Smooth muscle cell of the brain vasculature (primary cell): Measurements from ENCODE around the gene ACTR5.

Experiments
- DNase-seq: peaks from one replicate; pipeline ENCODE4 v3.0.0-alpha.2; 2012; ENCODE audit warnings: low read depth, low spot score

The ACTR5 gene

GRCh38 chr20:38728911-38729642 lies 19.2 kb upstream of the ACTR5 start:
- DNase-seq = no peak

- no peak for DNase-seq
Measured at GRCh38 chr20:38729767-38730166, 18.5 kb upstream of the ACTR5 start.

GRCh38 chr20:38730167-38730988 lies 17.9 kb upstream of the ACTR5 start:
- DNase-seq = no peak

DNA sequence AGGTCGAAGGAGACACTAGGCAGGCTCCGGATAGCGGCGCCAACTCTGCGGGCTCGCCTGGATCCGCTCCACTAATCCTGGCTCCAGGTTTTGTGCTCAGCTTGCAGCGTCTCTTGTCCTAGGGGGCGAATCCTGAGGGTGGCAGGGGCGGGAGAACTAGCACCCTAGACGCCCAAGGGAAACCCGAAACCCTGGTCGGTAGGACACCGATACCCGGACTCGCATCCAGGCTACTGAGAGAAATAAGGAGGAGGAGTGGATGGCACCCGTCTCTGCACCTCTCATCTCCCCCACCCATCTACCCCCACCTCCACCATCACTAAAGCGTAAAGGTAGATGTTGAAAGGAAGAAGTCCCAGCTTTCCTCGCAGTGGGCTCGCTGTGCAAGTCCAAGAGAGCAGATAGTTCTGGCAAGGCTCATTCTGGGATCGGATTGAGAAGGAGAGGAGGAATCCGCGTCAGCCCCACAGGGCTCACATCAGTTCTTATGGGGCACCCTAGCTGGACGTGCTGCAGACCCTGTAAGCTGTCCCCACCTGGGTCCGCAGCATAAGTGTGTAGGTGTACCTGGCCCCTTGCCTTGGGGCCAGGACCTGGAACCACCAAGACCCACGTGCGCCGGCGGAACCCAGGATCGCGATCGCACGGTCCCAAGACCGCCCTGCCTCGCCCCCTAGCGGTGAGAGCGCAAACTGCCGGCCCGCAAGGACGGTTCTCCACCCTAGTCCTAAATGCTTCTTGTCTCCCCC lies 17.1 kb upstream of the ACTR5 start:
- DNase-seq = no peak

GRCh38 chr20:38731738-38732113 lies 16.5 kb upstream of the ACTR5 start:
- no peak for DNase-seq

DNA sequence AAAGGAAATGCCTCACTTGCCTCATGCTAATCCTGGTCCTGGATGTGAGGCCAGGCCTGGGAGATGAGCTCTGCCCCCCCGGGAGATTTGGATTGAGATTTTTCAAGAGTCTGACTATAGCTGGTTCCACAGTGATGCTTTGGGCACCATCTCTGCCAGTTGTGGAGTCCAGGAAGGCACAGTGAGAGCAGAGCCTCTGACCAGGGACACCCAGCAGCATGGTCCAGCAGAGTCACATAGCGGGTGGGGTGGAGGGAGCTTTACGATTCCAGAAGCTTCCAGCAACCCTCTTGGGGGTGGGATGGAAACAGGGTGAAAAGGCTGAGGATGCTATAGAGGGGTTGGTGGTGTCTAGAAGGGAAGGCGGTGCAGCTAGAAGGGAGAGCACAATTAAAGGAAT lies 15.3 kb upstream of the ACTR5 start:
- DNase-seq = no peak

DNA sequence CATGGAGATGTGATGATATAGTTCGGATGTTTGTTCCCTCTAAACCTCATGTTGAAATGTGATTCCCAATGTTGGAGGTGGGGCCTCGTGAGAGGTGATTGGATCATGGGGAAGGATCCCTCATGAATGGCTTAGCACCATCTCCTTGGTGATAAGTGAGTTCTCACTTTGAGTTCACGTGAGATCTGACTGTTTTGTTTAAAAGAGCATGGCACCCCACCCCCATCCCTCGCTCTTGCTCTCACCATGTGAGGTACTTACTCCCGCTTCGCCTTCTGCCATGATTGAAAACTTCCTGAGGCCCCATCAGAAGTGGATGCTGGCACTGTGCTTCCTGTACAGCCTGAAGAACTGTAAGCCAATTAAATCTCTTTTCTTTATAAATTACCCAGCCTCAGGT lies 13.1 kb upstream of the ACTR5 start:
- no peak for DNase-seq

DNA sequence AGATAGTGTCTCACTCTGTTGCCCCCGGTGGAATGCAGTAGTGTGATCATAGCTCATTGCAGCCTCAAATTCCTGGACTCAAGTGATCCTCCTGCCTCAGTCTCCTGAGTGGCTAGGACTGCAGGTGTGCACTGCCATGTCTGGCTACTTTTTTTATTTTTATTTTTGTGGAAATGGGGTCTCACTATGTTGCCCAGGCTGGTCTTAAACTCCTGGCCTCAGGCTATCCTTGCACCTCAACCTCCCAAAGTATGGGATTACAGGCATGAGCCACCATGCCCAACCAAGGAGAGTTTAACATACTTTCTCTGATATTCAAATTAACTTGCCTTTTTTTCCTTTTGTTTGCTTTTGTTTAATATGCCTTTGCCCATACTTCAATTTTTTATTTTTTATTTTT lies 10.4 kb upstream of the ACTR5 start:
- DNase-seq = no peak

GRCh38 chr20:38745757-38746156 lies 2.5 kb upstream of the ACTR5 start:
- no peak for DNase-seq

- DNase-seq = no peak
Measured at GRCh38 chr20:38747495-38748096, 664 bp upstream of the ACTR5 start.

- DNase-seq = no peak
Measured at GRCh38 chr20:38748861-38749149, 545 bp downstream of the ACTR5 start.

DNA sequence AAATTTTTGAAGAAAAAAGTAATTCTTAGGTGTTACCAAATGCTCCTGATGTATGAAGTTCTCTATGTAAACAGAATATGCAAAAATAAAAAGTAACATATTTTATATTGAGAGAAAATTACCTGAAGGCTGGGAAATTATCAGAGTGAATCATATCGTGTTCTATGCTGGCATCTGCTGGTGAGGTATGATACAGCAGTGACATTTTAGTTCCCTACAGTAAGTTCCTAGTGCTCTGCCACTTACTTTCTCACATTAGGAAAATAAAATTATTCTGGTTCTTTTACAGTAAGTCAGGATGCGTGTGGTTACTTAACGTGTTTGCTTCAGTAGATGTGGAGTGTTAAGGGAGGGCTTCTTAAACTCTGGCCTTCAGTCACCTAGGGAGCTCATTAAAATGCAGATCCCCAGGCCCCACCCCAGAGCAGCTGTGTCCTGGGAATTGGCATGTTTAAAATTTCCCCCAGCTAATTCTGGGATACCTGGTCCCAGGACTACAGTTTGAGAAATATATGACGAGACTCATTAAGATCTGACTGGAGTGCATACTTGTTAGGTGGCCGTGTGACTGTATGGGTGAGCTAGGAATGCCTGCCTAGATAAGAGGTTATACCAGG lies 3.2 kb downstream of the ACTR5 start:
- DNase-seq = no peak

- DNase-seq = no peak
Measured at GRCh38 chr20:38752029-38752428, 3.8 kb downstream of the ACTR5 start.

GRCh38 chr20:38754924-38755323 lies 6.7 kb downstream of the ACTR5 start:
- no peak for DNase-seq

DNA sequence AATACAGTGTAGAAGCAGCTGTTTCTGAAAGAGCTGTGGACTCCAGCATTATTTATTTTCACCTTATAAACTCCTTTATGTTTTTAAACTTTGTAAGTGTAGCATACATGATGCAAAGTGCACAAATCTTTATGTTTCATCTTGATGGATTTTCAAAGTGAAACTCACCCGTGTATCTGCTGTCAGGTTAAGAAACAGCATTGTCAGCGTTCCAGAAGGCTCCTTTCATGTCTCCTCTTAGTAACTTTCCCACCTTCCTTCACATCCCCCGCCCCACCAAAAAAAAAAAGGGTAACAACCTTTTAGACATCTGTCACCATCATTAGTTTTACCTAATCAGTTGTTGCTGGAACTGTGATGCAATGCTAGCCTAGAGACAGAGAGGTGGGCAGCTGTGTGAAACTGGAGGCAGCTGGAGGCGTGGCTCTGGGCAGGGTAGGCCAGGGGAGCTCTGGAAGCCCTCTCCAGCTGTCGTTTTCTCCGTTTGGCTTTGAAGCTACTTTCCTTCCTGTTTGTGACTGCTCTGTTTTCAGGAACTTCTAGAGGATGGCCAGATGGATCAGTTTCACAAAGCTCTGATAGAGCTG lies 7.2 kb downstream of the ACTR5 start:
- no peak for DNase-seq

DNA sequence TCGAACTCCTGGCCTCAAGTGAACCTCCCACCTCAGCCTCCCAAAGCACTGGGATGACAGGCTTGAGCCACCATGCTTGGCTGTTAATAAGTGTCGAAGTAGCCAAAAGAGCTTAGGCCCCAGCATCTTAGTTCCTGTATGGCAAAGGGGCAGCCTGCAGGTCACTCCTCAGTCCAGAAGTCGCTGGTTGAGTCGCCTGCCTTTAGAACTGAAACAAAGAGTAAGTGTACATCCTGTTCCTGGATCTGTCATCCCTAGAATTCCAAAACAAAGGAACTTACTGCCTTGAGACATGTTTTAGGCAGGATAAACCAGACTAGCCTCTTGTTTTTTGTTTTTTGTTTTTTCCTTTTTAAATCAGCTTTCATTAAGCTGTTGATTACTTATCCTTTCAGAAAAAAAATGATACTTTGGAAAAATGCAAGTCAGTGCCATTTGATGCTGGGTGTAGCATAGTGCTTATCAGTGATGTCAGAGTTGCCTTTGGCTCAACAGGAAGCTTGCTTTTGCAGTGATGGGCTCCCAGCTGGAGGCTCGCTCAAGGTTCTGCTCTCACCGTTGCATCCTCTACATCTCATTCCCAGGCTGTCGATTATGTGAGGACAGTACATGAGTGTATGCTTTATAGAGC lies 9.0 kb downstream of the ACTR5 start:
- DNase-seq = no peak

GRCh38 chr20:38759106-38759505 lies 10.8 kb downstream of the ACTR5 start:
- DNase-seq = no peak

DNA sequence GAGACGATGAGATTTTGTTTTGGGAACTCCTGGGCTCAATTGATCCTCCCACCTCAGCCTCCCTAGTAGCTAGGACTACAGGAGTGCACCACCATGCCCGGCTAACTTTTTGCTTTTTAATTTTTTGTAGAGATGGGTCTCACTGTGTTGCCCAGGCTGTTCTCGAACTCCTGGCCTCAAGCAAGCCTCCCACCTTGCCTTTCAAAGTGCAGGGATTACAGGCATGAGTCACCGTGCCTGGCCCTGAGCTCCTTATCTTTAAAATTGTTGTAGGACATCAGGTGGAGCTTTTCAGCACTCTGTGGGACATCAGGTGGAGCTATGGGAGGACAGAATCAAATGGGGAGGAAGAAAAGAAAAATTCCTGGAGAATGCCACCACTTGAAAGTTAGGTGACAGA lies 12.7 kb downstream of the ACTR5 start:
- no peak for DNase-seq

- no peak for DNase-seq
Measured at GRCh38 chr20:38762174-38762573, 13.9 kb downstream of the ACTR5 start.

- DNase-seq = no peak
Measured at GRCh38 chr20:38763616-38764015, 15.4 kb downstream of the ACTR5 start.
